MM.1S (cell line): Measurements from ENCODE around the gene S100A7.

Source experiments
- DNase-seq: peaks from one replicate; pipeline ENCODE4 v3.0.0-alpha.2; 2015
- H2AFZ ChIP-seq: fragments of 300-600 bp; sonication (generic); 2 replicates; pipeline ENCODE4 v1.6.0; 2016; ENCODE audit warnings: antibody characterized with exemption, low read length
- H3F3A ChIP-seq: fragments of 300-600 bp; sonication (generic); 2 replicates; pipeline ENCODE4 v1.6.1; 2016; ENCODE audit warnings: mild to moderate bottlenecking, antibody characterized with exemption, low read length, moderate library complexity, mixed read lengths; ENCODE audit not compliant: insufficient read depth
- H3K27ac ChIP-seq: fragments of 300-600 bp; sonication (generic); 2 replicates; pipeline ENCODE4 v1.5.1; 2016; ENCODE audit warnings: mild to moderate bottlenecking, low read length
- H3K27me3 ChIP-seq: fragments of 300-600 bp; sonication (generic); replicated peaks from 2 replicates; pipeline ENCODE4 v1.6.0; 2016; ENCODE audit warnings: low read length; ENCODE audit not compliant: insufficient read depth
- H3K36me3 ChIP-seq: fragments of 300-600 bp; sonication (generic); replicated peaks from 2 replicates; pipeline ENCODE4 v1.6.1; 2016; ENCODE audit warnings: mild to moderate bottlenecking, low read length, mixed read lengths; ENCODE audit not compliant: insufficient read depth
- H3K4me1 ChIP-seq: fragments of 300-600 bp; sonication (generic); 2 replicates; pipeline ENCODE4 v1.6.1; 2016; ENCODE audit warnings: low read length, mixed read lengths
- H3K4me2 ChIP-seq: fragments of 300-600 bp; sonication (generic); 2 replicates; pipeline ENCODE4 v1.6.0; 2016; ENCODE audit warnings: low read depth, low read length
- H3K4me3 ChIP-seq: fragments of 300-600 bp; sonication (generic); 2 replicates; pipeline ENCODE4 v1.5.1; 2016; ENCODE audit warnings: low read length, mixed read lengths
- H3K79me2 ChIP-seq: fragments of 300-600 bp; sonication (generic); 2 replicates; pipeline ENCODE4 v1.6.1; 2016; ENCODE audit warnings: mixed run types, low read length, mixed read lengths
- H3K9ac ChIP-seq: fragments of 300-600 bp; sonication (generic); 2 replicates; pipeline ENCODE4 v1.6.1; 2016; ENCODE audit warnings: low read length, mixed read lengths
- H3K9me2 ChIP-seq: fragments of 300-600 bp; sonication (generic); replicated peaks from 2 replicates; pipeline ENCODE4 v1.6.1; 2016; ENCODE audit warnings: mild to moderate bottlenecking, low read length, mixed read lengths; ENCODE audit not compliant: insufficient read depth
- H3K9me3 ChIP-seq: fragments of 300-600 bp; sonication (generic); replicated peaks from 2 replicates; pipeline ENCODE4 v1.6.1; 2016; ENCODE audit warnings: mild to moderate bottlenecking, low read length, mixed read lengths; ENCODE audit not compliant: insufficient read depth
- H4K20me1 ChIP-seq: fragments of 300-600 bp; sonication (generic); 2 replicates; pipeline ENCODE4 v1.6.1; 2016; ENCODE audit warnings: mild to moderate bottlenecking, low read length, moderate library complexity, mixed read lengths; ENCODE audit not compliant: insufficient read depth
- EZH2 ChIP-seq: fragments of 300-600 bp; sonication (generic); optimal IDR thresholded peaks from 2 replicates; pipeline ENCODE3; 2017; ENCODE audit warnings: low read depth, mild to moderate bottlenecking, antibody characterized with exemption, low read length, mixed read lengths
- EZH2phosphoT487 ChIP-seq: fragments of 300-600 bp; sonication (generic); IDR thresholded peaks from 2 replicates; pipeline ENCODE4 v1.6.1; 2018; ENCODE audit warnings: antibody characterized with exemption, low read length
- TF ChIP-seq, protein P1 (sequence below): fragments of 300-600 bp; sonication (generic); IDR thresholded peaks from 2 replicates; pipeline ENCODE4 v1.5.1; 2016; ENCODE audit warnings: antibody characterized with exemption, low read length, mixed read lengths

Gene S100A7

GRCh38 chr1:153483776-153484175 is 23.3 kb upstream of the S100A7 start:
- H3K9ac ChIP-seq = no peak overlapping the region
- H2AFZ ChIP-seq = no peak overlapping the region

DNA sequence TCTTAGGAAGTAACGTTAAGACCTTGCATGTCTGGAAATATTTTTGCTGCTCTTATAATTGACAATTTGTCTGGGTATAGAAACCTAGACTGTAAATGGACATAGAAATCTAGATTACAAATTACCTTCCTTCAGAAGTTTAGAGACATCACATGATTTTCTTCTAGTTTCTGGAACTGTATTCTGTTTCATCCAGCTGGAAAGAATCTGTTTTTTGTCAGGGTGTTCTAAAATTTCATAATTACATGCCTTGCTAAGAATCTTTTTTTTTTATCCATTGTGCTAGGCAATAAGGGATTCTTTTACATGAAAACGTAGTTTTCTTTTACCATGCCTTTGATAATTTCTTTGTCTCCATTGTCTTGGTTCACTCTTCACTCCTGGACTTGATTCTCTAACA is 20.7 kb upstream of the S100A7 start:
- no peak for DNase-seq
- Histone ChIP-seq H3K4me3 (no peak overlapping the region), H3K79me2 (no peaks in the 10 kb centered on the region), H3F3A (no peaks in the 10 kb centered on the region), H3K4me1 (no peaks in the 10 kb centered on the region), H3K36me3 (no peaks in the 10 kb centered on the region), H2AFZ (no peak overlapping the region), H3K27me3 (no peaks in the 10 kb centered on the region), H3K9ac (no peak overlapping the region), H3K27ac (no peak overlapping the region), H3K4me2 (no peak overlapping the region), H4K20me1 (no peaks in the 10 kb centered on the region), H3K9me2 (no peaks in the 10 kb centered on the region), H3K9me3 (no peaks in the 10 kb centered on the region)
- TF ChIP-seq EZH2 (no peak), EZH2phosphoT487 (no peak)
- TF ChIP-seq, protein P1, sequence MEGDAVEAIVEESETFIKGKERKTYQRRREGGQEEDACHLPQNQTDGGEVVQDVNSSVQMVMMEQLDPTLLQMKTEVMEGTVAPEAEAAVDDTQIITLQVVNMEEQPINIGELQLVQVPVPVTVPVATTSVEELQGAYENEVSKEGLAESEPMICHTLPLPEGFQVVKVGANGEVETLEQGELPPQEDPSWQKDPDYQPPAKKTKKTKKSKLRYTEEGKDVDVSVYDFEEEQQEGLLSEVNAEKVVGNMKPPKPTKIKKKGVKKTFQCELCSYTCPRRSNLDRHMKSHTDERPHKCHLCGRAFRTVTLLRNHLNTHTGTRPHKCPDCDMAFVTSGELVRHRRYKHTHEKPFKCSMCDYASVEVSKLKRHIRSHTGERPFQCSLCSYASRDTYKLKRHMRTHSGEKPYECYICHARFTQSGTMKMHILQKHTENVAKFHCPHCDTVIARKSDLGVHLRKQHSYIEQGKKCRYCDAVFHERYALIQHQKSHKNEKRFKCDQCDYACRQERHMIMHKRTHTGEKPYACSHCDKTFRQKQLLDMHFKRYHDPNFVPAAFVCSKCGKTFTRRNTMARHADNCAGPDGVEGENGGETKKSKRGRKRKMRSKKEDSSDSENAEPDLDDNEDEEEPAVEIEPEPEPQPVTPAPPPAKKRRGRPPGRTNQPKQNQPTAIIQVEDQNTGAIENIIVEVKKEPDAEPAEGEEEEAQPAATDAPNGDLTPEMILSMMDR = no peak

More at GRCh38 chr1:153483776-153484175, 23.3 kb upstream of the S100A7 start:
- H4K20me1 ChIP-seq = no peaks in the 10 kb centered on the region
- no peaks in the 10 kb centered on the region for H3K9me2 ChIP-seq
- no peak overlapping the region for H3K4me2 ChIP-seq
- H3K4me3 ChIP-seq = no peak overlapping the region
- H3K27ac ChIP-seq = no peak overlapping the region
- H3K27me3 ChIP-seq = no peaks in the 10 kb centered on the region
- H3K4me1 ChIP-seq = no peaks in the 10 kb centered on the region
- no peaks in the 10 kb centered on the region for H3K36me3 ChIP-seq
- H3K9me3 ChIP-seq = no peaks in the 10 kb centered on the region
- TF ChIP-seq, protein P1 = no peak
- no peak for TF ChIP-seq EZH2phosphoT487
- TF ChIP-seq EZH2 = no peak
- H3K79me2 ChIP-seq = no peaks in the 10 kb centered on the region
- peak; percentile 26 for DNase-seq
- H3F3A ChIP-seq = no peaks in the 10 kb centered on the region

DNA sequence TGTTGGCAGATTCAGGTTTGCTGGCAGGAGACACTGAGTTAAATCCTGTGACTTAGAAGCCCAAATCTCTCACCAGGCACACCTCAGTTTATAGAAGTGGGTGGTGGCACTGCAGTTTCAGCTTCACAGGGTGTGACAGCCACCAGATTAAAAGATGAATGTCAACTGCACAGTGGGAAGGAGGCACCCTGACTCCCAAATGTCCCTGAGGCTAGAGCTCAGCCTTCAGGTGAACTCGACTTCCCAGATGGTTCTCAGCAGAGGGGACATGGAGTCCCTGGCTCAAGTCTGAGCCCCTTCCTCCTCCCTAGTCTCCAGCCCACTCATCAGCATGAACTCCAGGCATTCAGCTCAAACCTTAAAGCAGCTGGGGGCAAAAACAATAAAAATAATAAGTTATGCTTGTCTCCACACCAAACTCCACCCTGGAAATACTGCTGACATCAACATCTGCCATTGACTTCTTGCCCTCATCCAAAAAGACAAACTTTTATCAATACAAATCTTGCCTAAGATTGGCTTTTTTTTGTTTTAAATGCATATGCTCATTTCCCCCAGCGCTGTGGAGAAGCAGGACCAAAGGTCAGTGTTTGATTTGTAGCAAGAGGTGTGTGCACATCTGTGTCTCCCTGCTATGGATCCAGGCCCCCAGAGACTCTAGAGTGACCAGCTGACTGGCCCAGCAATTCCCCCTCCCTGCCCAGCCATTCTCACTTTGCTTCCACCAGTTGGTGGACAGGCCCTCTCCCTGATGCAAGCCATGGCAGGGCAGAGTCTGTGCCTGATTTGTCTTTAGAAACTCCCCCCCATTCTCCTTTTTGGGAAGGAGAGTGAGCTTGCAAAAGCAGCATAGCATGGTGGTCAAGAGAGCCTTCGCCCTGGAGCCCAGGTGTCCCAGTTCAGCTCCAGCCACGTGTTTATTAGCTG is 18.5 kb upstream of the S100A7 start:
- TF ChIP-seq EZH2phosphoT487 = no peak
- TF ChIP-seq, protein P1 = no peak
- no peak for TF ChIP-seq EZH2
- Histone ChIP-seq H3K27me3 (no peaks in the 10 kb centered on the region), H3K9me3 (no peaks in the 10 kb centered on the region)

More for the DNA sequence above, 18.5 kb upstream of the S100A7 start:
- Histone ChIP-seq H3K36me3 (no peaks in the 10 kb centered on the region), H3K27ac (no peak overlapping the region), H4K20me1 (no peaks in the 10 kb centered on the region), H3K4me2 (no peak overlapping the region), H3K9ac (no peak overlapping the region), H3K79me2 (no peaks in the 10 kb centered on the region), H2AFZ (no peak overlapping the region), H3K4me1 (no peaks in the 10 kb centered on the region), H3K9me2 (no peaks in the 10 kb centered on the region), H3F3A (no peaks in the 10 kb centered on the region), H3K4me3 (no peak overlapping the region)
- DNase-seq = no peak
